NT2/D1 (cell line): ENCODE results near the gene CCL22.

ENCODE experiments used
- SUZ12 ChIP-seq: IDR thresholded peaks from 2 replicates; pipeline ENCODE4 v1.6.1; 2011; ENCODE audit not compliant: insufficient read length, insufficient read depth; ENCODE audit errors: extremely low read depth
- ZNF274 ChIP-seq: IDR thresholded peaks from 2 replicates; pipeline ENCODE4 v1.6.1; 2011; ENCODE audit warnings: mild to moderate bottlenecking, low read depth, low read length

DNA sequence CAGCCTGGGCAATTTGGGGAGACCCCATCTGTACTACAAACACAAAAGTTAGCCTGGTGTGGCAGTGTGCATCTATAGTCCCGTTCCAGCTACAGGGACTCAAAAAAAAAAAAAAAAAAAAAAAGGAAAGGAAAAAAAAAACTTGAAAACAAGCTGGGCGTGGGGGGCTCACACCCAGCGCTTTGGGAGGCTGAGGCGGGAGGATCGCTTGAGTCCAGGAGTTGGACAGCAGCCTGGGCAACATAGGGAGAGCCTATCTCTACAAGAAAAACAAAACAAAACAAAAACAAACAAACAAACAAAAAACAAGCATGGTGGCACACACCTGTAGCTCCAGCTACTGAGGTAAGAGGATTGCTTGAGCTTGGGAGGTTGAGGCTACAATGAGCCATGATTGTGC lies 33.1 kb downstream of the CCL22 start:
- no peak for TF ChIP-seq ZNF274
- no peak for TF ChIP-seq SUZ12
